H1 (cell line): ENCODE data around the gene BSG. TPM values are rescaled to one million over a fixed set of nuclear protein-coding genes. Genes with fewer than 3 reads are reported as not detected.

Source experiments
- CTCF ChIA-PET: fragments of 300-600 bp; sonication (Branson Sonifier 250); formaldehyde crosslinking; loops from one replicate; lab custom pipeline; 2021; ENCODE audit not compliant: partially characterized antibody; lab: Charles Lee
- POLR2A ChIA-PET: fragments of 300-600 bp; sonication (Branson Sonifier 250); formaldehyde crosslinking; loops from one replicate; lab custom pipeline; 2021; ENCODE audit warnings: inconsistent platforms; ENCODE audit not compliant: partially characterized antibody; lab: Charles Lee
- DNase-seq, 2 experiments: peaks; one replicate each; pipeline versions ENCODE4 v3.0.0 to v3.0.0-alpha.2; 2010 to 2022; ENCODE audit warnings: low spot score in 2 of 2, low read depth in 1 of 2, mixed read lengths in 1 of 2
- FAIRE-seq: peaks from 2 replicates; lab custom pipeline; 2011; peaks lifted over from hg19 to GRCh38; lab: Jason Lieb, UNC
- H2AFZ ChIP-seq: 2 replicates; pipeline ENCODE4 v1.8.1; 2012; ENCODE audit warnings: low read length, inconsistent platforms
- H2AK5ac ChIP-seq: 2 replicates; pipeline ENCODE4 v1.6.1; 2013; ENCODE audit warnings: low read depth, low read length
- H2BK120ac ChIP-seq: replicated peaks from 2 replicates; pipeline ENCODE3; 2013; ENCODE audit warnings: low read depth, low read length, inconsistent platforms
- H2BK12ac ChIP-seq: 2 replicates; pipeline ENCODE4 v1.6.1; 2013; ENCODE audit warnings: low read depth, low read length
- H2BK15ac ChIP-seq: 2 replicates; pipeline ENCODE4 v1.6.1; 2013; ENCODE audit warnings: low read length
- H2BK20ac ChIP-seq: 2 replicates; pipeline ENCODE4 v1.6.1; 2013; ENCODE audit warnings: low read length
- H2BK5ac ChIP-seq: 2 replicates; pipeline ENCODE4 v1.6.1; 2013; ENCODE audit warnings: low read depth, low read length
- H3K14ac ChIP-seq: 2 replicates; pipeline ENCODE4 v1.6.1; 2013; ENCODE audit warnings: inconsistent platforms; ENCODE audit not compliant: insufficient read length
- H3K18ac ChIP-seq: 2 replicates; pipeline ENCODE4 v1.6.1; 2013; ENCODE audit warnings: low read length; ENCODE audit errors: extremely low read depth
- H3K23ac ChIP-seq: 2 replicates; pipeline ENCODE4 v1.6.1; 2013; ENCODE audit warnings: inconsistent platforms; ENCODE audit not compliant: insufficient read length
- H3K23me2 ChIP-seq: 2 replicates; pipeline ENCODE4 v1.6.1; 2013; ENCODE audit warnings: low read depth, low read length
- H3K27ac ChIP-seq: 2 replicates; pipeline ENCODE4 v1.6.1; 2011; ENCODE audit warnings: low read depth, low read length, inconsistent platforms
- H3K27me3 ChIP-seq, 4 experiments: replicated peaks in 1 of 4; 1 replicate in 1 of 4; 2 replicates in 3 of 4; pipeline versions ENCODE4 v1.6.1 to v1.8.1; 2011 to 2013; ENCODE audit warnings: low read length in 3 of 4, mild to moderate bottlenecking in 3 of 4, inconsistent platforms in 2 of 4, mixed read lengths in 2 of 4, moderate library complexity in 1 of 4; ENCODE audit not compliant: control insufficient read depth in 3 of 4, insufficient read depth in 3 of 4; ENCODE audit errors: extremely low read depth in 1 of 4
- H3K36me3 ChIP-seq, 4 experiments: 2 replicates each; pipeline versions ENCODE4 v1.6.1 to v1.8.1; 2011 to 2013; ENCODE audit warnings: mild to moderate bottlenecking in 4 of 4, low read length in 3 of 4, moderate library complexity in 2 of 4, control low read depth in 1 of 4, inconsistent platforms in 1 of 4; ENCODE audit not compliant: insufficient read depth in 4 of 4, control insufficient read depth in 2 of 4
- H3K4ac ChIP-seq: replicated peaks from 2 replicates; pipeline ENCODE3; 2013; ENCODE audit warnings: low read length, low read depth, mixed read lengths, inconsistent platforms; ENCODE audit not compliant: insufficient read length
- H3K4me1 ChIP-seq, 4 experiments: replicated peaks in 1 of 4; 1 replicate in 1 of 4; 2 replicates in 3 of 4; pipeline versions ENCODE4 v1.6.1 to v1.8.1; 2011 to 2013; ENCODE audit warnings: low read length in 3 of 4, inconsistent platforms in 2 of 4, mixed read lengths in 1 of 4; ENCODE audit not compliant: insufficient read depth in 4 of 4, control insufficient read depth in 3 of 4
- H3K4me2 ChIP-seq, 2 experiments: 2 replicates each; pipeline versions ENCODE4 v1.6.1 to v1.8.1; 2011 to 2013; ENCODE audit warnings: low read depth in 2 of 2, low read length in 2 of 2, control low read depth in 1 of 2, inconsistent platforms in 1 of 2, mild to moderate bottlenecking in 1 of 2; ENCODE audit not compliant: insufficient read depth in 1 of 2
- H3K4me3 ChIP-seq, 4 experiments: fragments of 200-600, 300-600 bp in 1 of 4; sonication (generic), shearing (Covaris generic), sonication (Bioruptor Twin) in 1 of 4; 2 replicates each; pipeline versions ENCODE4 v1.5.1 to v1.8.1; 2011 to 2016; ENCODE audit warnings: low read length in 4 of 4, low read depth in 3 of 4, control low read depth in 2 of 4, inconsistent platforms in 2 of 4, mild to moderate bottlenecking in 2 of 4, mixed read lengths in 1 of 4, moderate library complexity in 1 of 4; ENCODE audit not compliant: insufficient read depth in 2 of 4; ENCODE audit errors: extremely low read depth in 1 of 4
- H3K56ac ChIP-seq: replicated peaks from 2 replicates; pipeline ENCODE3; 2013; ENCODE audit warnings: low read depth, mild to moderate bottlenecking, mixed read lengths, low read length, inconsistent platforms; ENCODE audit not compliant: insufficient read length
- H3K79me1 ChIP-seq: 2 replicates; pipeline ENCODE4 v1.6.1; 2013; ENCODE audit warnings: low read depth, low read length, control low read depth
- H3K79me2 ChIP-seq, 2 experiments: 2 replicates each; pipeline versions ENCODE4 v1.6.1 to v1.8.1; 2012 to 2013; ENCODE audit warnings: low read length in 2 of 2, mild to moderate bottlenecking in 2 of 2, inconsistent platforms in 1 of 2; ENCODE audit not compliant: insufficient read depth in 2 of 2, control insufficient read depth in 1 of 2
- H3K9ac ChIP-seq, 4 experiments: replicated peaks in 1 of 4; 1 replicate in 1 of 4; 2 replicates in 3 of 4; pipeline versions ENCODE4 v1.6.1 to v1.8.1; 2011 to 2013; ENCODE audit warnings: low read depth in 3 of 4, low read length in 3 of 4, control low read depth in 2 of 4, mild to moderate bottlenecking in 2 of 4, moderate library complexity in 2 of 4, inconsistent platforms in 1 of 4; ENCODE audit errors: extremely low read depth in 1 of 4
- H3K9me3 ChIP-seq, 2 experiments: 2 replicates each; pipeline versions ENCODE4 v1.6.1 to v1.8.1; 2012 to 2013; ENCODE audit warnings: mild to moderate bottlenecking in 2 of 2, moderate library complexity in 2 of 2, control low read depth in 1 of 2, inconsistent platforms in 1 of 2, low read depth in 1 of 2, low read length in 1 of 2, mixed read lengths in 1 of 2; ENCODE audit not compliant: insufficient read depth in 2 of 2
- H4K20me1 ChIP-seq, 2 experiments: replicated peaks in 1 of 2; 2 replicates each; pipeline versions ENCODE3 to v1.8.1; 2011 to 2013; ENCODE audit warnings: inconsistent platforms in 2 of 2, low read length in 2 of 2, mild to moderate bottlenecking in 1 of 2; ENCODE audit not compliant: insufficient read depth in 2 of 2, control insufficient read depth in 1 of 2
- H4K5ac ChIP-seq: 2 replicates; pipeline ENCODE4 v1.6.1; 2013; ENCODE audit warnings: low read length, low read depth, mixed read lengths, inconsistent platforms; ENCODE audit not compliant: insufficient read length
- H4K8ac ChIP-seq: 2 replicates; pipeline ENCODE4 v1.8.0; 2013; ENCODE audit warnings: mild to moderate bottlenecking, moderate library complexity, low read length, inconsistent platforms; ENCODE audit not compliant: insufficient read depth; ENCODE audit errors: extremely low read depth
- H4K91ac ChIP-seq: replicated peaks from 2 replicates; pipeline ENCODE3; 2013; ENCODE audit warnings: low read length, mixed read lengths, inconsistent platforms; ENCODE audit not compliant: insufficient read length
- CEBPB ChIP-seq: IDR thresholded peaks from 2 replicates; pipeline ENCODE4 v1.6.1; 2012; ENCODE audit warnings: low read depth, low read length
- RBBP5 ChIP-seq: IDR thresholded peaks from 2 replicates; pipeline ENCODE4 v1.7.1; 2012; ENCODE audit warnings: low read depth, mild to moderate bottlenecking, inconsistent platforms, low read length, moderate library complexity, borderline replicate concordance
- SAP30 ChIP-seq: fragments of 300-600 bp; sonication (generic); IDR thresholded peaks from 2 replicates; pipeline ENCODE4 v1.7.1; 2012; ENCODE audit warnings: low read length, moderate library complexity, mild to moderate bottlenecking, inconsistent platforms; ENCODE audit not compliant: insufficient read depth, insufficient replicate concordance
- SIN3A ChIP-seq, 2 experiments: IDR thresholded peaks in 1 of 2; conservative IDR thresholded peaks in 1 of 2; 2 replicates each; pipeline ENCODE4 v1.6.1; 2011 to 2012; ENCODE audit warnings: low read length in 2 of 2, improper control_type of control experiment in 1 of 2, low read depth in 1 of 2, mild to moderate bottlenecking in 1 of 2
- SP1 ChIP-seq: IDR thresholded peaks from 2 replicates; pipeline ENCODE4 v1.6.1; 2011; ENCODE audit warnings: low read depth, low read length
- SUZ12 ChIP-seq: fragments of 200-600 bp; sonication (generic); IDR thresholded peaks from 2 replicates; pipeline ENCODE4 v1.6.1; 2012; ENCODE audit warnings: mild to moderate bottlenecking, inconsistent platforms, low read length, moderate library complexity, mixed read lengths
- TAF7 ChIP-seq: optimal IDR thresholded peaks from 2 replicates; pipeline ENCODE3; 2011; ENCODE audit warnings: low read depth, mild to moderate bottlenecking, inconsistent platforms, low read length, moderate library complexity, borderline replicate concordance
- WGBS, 2 experiments: shearing (Covaris generic) in 1 of 2; methylation state at CpG; one replicate each; pipeline versions ENCODE4 v1.1.6 to v1.1.7; 2013 to 2015; ENCODE audit warnings: low lambda C conversion rate in 2 of 2, mixed read lengths in 2 of 2, inconsistent platforms in 1 of 2, low coverage in 1 of 2, missing lambda C conversion rate in 1 of 2; ENCODE audit not compliant: insufficient replicate concordance in 2 of 2, insufficient coverage in 1 of 2, insufficient read length in 1 of 2; ENCODE audit errors: extremely low coverage in 1 of 2, missing lambda C conversion rate in 1 of 2; 5-methylcytosine and 5-hydroxymethylcytosine counted together
- polyA plus RNA-seq, 7 experiments: library from polyadenylated mRNA; depleted of rRNA in 3 of 7; stranded (reverse) in 5 of 7; unstranded in 2 of 7; fragments of >200 nt in 5 of 7; fragments of 200-250 nt in 2 of 7; gene quantifications; 1 replicate in 5 of 7; 2 replicates in 1 of 7; 4 replicates in 1 of 7; pipeline versions ENCODE4 v1.2.1 to v1.2.3, GENCODE V29; 2011 to 2013; ENCODE audit warnings: missing spikeins in 2 of 7, mixed read lengths in 2 of 7
- total RNA-seq: library from RNA; stranded (reverse); fragmentation: NEBNext Ultra II Directional; extraction: Animal tissue kit (Norgen Biotek cat#: 25700); gene quantifications from 2 replicates; pipeline ENCODE4 v1.2.1, GENCODE V29; 2021
- TF ChIP-seq, protein P1 (sequence below): IDR thresholded peaks from 2 replicates; pipeline ENCODE4 v1.6.1; 2012; ENCODE audit warnings: inconsistent platforms
- TF ChIP-seq, protein P2 (sequence below), 3 experiments: IDR thresholded peaks; 1 replicate in 2 of 3; 2 replicates in 1 of 3; pipeline versions ENCODE4 v1.5.1 to v1.6.1; 2011; ENCODE audit warnings: low read length in 3 of 3, mild to moderate bottlenecking in 3 of 3, inconsistent platforms in 2 of 3, low read depth in 1 of 3, moderate library complexity in 1 of 3; ENCODE audit not compliant: insufficient read depth in 1 of 3; ENCODE audit errors: control extremely low read depth in 1 of 3

BSG gene
- total and polyA plus RNA-seq, 2 of the 8 experiments (the other 6 are each of a cell fraction or from before 2014, with no cell fraction given) = 726 to 1,055 TPM

DNA sequence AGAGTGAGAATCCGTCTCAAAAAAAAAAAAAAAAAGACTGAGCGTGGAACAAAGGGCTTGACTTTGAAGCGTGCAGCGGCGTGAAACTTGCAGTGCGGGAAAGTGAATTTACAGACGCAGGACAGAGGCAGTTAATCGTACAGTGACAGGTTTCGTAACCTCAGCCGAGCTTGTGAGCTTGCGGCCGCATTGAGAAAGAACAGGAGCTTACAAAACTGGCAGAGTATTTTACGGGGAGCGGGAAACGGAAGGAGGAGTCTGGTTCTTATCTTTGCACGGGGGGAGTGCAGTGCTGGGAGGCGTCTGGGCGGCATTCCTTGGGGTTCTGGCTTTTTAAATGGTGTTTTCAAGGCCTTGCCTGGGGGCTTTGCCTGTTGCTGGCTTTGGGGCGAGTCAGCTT lies 6.0 kb upstream of the BSG start:
- Histone ChIP-seq H2BK5ac (no peak overlapping the region), H3K79me2 (no peaks in the 10 kb centered on the region), H4K20me1 (no peaks in the 10 kb centered on the region), H3K27ac (no peak overlapping the region), H3K23ac (no peak overlapping the region), H3K36me3 (peaks cover 0 to 3% (median 0%) of the 10 kb centered on the region in 4 experiments; a peak in 2 of 8 replicates), H2BK120ac (no peak overlapping the region), H2AK5ac (no peak overlapping the region), H2BK20ac (no peak overlapping the region), H3K9me3 (peaks cover 0 to 5% of the 10 kb centered on the region in 2 experiments; a peak in 1 of 4 replicates), H3K9ac (no peak overlapping the region), H3K4me2 (no peak overlapping the region), H3K56ac (no peak overlapping the region), H3K79me1 (no peaks in the 10 kb centered on the region), H3K23me2 (peaks cover 5% of the 10 kb centered on the region; the same call in 1 of the 2 replicates), H3K27me3 (peaks cover 0 to 3% (median 0%) of the 10 kb centered on the region in 4 experiments; a peak in 1 of 7 replicates), H4K91ac (no peak overlapping the region), H3K14ac (no peak overlapping the region), H3K18ac (no peak overlapping the region), H2BK15ac (no peak overlapping the region), H3K4me3 (no peak overlapping the region), H3K4ac (no peak overlapping the region), H3K4me1 (peaks cover 0 to 8% (median 4%) of the 10 kb centered on the region in 4 experiments; a peak in 5 of 7 replicates), H2AFZ (no peak overlapping the region), H4K8ac (no peak overlapping the region), H4K5ac (no peak overlapping the region), H2BK12ac (no peak overlapping the region)
- 93% methylated on average over 14 of the region's 19 CpGs; no CpG with 5 or more reads in 1 of the 2 experiments for WGBS, 2 experiments
- ChIA-PET POLR2A (interaction anchor here (0.9 to 3.2 kb wide), 6 partner anchors 9 to 45 kb away, joined by 3 to 15 read pairs (median 4); partner anchors contain the start of gene CDC34), CTCF (interaction anchor here (1.3 to 1.9 kb wide), 2 partner anchors 33 to 55 kb away, joined by 3 to 4 read pairs; no protein-coding TSS in a partner anchor)
- no peak for DNase-seq
- FAIRE-seq = no peak
- TF ChIP-seq CEBPB (no peak), SIN3A (conservative IDR thresholded peaks at IDR 0.05 in 1 of 2, IDR thresholded peaks at IDR 0.05 in 1 of 2; ENCODE audit: low read depth in 1 of 2, low read length in 2 of 2) (no peak), SUZ12 (no peak), SAP30 (no peak), TAF7 (no peak), RBBP5 (no peak), SP1 (no peak)
- TF ChIP-seq, protein P1, sequence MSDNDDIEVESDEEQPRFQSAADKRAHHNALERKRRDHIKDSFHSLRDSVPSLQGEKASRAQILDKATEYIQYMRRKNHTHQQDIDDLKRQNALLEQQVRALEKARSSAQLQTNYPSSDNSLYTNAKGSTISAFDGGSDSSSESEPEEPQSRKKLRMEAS = no peak
- TF ChIP-seq, protein P2, sequence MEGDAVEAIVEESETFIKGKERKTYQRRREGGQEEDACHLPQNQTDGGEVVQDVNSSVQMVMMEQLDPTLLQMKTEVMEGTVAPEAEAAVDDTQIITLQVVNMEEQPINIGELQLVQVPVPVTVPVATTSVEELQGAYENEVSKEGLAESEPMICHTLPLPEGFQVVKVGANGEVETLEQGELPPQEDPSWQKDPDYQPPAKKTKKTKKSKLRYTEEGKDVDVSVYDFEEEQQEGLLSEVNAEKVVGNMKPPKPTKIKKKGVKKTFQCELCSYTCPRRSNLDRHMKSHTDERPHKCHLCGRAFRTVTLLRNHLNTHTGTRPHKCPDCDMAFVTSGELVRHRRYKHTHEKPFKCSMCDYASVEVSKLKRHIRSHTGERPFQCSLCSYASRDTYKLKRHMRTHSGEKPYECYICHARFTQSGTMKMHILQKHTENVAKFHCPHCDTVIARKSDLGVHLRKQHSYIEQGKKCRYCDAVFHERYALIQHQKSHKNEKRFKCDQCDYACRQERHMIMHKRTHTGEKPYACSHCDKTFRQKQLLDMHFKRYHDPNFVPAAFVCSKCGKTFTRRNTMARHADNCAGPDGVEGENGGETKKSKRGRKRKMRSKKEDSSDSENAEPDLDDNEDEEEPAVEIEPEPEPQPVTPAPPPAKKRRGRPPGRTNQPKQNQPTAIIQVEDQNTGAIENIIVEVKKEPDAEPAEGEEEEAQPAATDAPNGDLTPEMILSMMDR (IDR thresholded peaks at IDR 0.05; ENCODE audit: control extremely low read depth in 1 of 3, insufficient read depth in 1 of 3, low read depth in 1 of 3, low read length in 3 of 3) = no peak
